GM19025 (cell line): Measurements from ENCODE around the gene PHLDB3.
A peak's percentile ranks its signal among the peaks of the same experiment; 100 is the strongest.

ENCODE experiments used
- ATAC-seq: cut with Tn5 transposase; IDR thresholded peaks from one replicate; pipeline ENCODE4 v1.9.1; 2021; ENCODE audit warnings: mild to moderate bottlenecking, low read depth, moderate library complexity; ENCODE audit not compliant: unreplicated experiment

Gene PHLDB3

GRCh38 chr19:43471091-43471490, 33.5 kb downstream of the PHLDB3 start:
- no peak for ATAC-seq

GRCh38 chr19:43470288-43470687, 34.3 kb downstream of the PHLDB3 start:
- no peak for ATAC-seq

GRCh38 chr19:43469160-43469480, 35.4 kb downstream of the PHLDB3 start:
- ATAC-seq: no peak

GRCh38 chr19:43468354-43469159, 36.0 kb downstream of the PHLDB3 start:
- no peak for ATAC-seq

- no peak for ATAC-seq
These were observed 36.8 kb downstream of the PHLDB3 start for GRCh38 chr19:43467730-43468129.

GRCh38 chr19:43467276-43467675, 37.3 kb downstream of the PHLDB3 start:
- no peak for ATAC-seq

- no peak for ATAC-seq
These were observed 37.8 kb downstream of the PHLDB3 start for GRCh38 chr19:43466793-43467192.

GRCh38 chr19:43465468-43466120, 39.0 kb downstream of the PHLDB3 start, which contains the start of gene LYPD3:
Gene LYPD3 (minus strand): TSS chr19:43465608. CDS start chr19:43465571, 37 bp downstream.
- ATAC-seq: no peak

GRCh38 chr19:43464134-43464775, 40.3 kb downstream of the PHLDB3 start:
- peak; percentile 27 for ATAC-seq

GRCh38 chr19:43463381-43464133, 41.0 kb downstream of the PHLDB3 start:
- peak; percentile 87 for ATAC-seq

- ATAC-seq: no peak
These were observed 41.7 kb downstream of the PHLDB3 start for GRCh38 chr19:43462785-43463380.

- ATAC-seq: no peak
These were observed 42.2 kb downstream of the PHLDB3 start for GRCh38 chr19:43462383-43462782.

GRCh38 chr19:43461303-43461702, 43.2 kb downstream of the PHLDB3 start:
- no peak for ATAC-seq

GRCh38 chr19:43460362-43461016, 44.1 kb downstream of the PHLDB3 start:
- no peak for ATAC-seq

GRCh38 chr19:43457809-43458208, 46.7 kb downstream of the PHLDB3 start:
- ATAC-seq: no peak

GRCh38 chr19:43455321-43456113, 49.0 kb downstream of the PHLDB3 start:
- ATAC-seq: no peak

- no peak for ATAC-seq
These were observed 50.5 kb downstream of the PHLDB3 start for GRCh38 chr19:43454031-43454430.

- ATAC-seq: no peak
These were observed 52.0 kb downstream of the PHLDB3 start for GRCh38 chr19:43452582-43452981.

GRCh38 chr19:43450545-43450997, 54.0 kb downstream of the PHLDB3 start:
- no peak for ATAC-seq
